HG03457 (cell line): ENCODE measurements around the gene PNLIP.

Experiments
- ATAC-seq: cut with Tn5 transposase; IDR thresholded peaks from one replicate; pipeline ENCODE4 v1.9.1; 2021; ENCODE audit warnings: moderate number of reproducible peaks; ENCODE audit not compliant: unreplicated experiment

The PNLIP gene

DNA sequence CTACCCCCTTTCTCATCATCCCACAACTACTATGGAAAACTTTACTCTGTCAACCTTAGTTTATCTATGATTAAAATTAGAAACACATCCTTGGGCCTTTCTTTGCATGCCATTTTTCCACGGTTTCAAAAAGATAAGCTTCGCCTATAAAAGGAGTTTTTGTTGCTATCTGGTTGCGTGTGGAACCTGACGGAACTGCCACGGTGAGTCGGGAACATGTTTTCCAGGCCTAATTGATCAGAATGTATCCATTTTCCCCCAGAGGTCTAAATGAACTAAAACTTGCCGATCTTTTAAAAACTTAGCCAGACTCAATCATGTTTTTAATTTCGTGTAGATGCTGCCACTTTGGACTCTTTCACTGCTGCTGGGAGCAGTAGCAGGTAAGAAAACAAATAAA is at the start of gene PNLIP:
Gene PNLIP (plus strand): TSS at position 176 of the 400 bp plus-strand sequence. CDS start 162 bp downstream, at position 338.
- no peak for ATAC-seq

DNA sequence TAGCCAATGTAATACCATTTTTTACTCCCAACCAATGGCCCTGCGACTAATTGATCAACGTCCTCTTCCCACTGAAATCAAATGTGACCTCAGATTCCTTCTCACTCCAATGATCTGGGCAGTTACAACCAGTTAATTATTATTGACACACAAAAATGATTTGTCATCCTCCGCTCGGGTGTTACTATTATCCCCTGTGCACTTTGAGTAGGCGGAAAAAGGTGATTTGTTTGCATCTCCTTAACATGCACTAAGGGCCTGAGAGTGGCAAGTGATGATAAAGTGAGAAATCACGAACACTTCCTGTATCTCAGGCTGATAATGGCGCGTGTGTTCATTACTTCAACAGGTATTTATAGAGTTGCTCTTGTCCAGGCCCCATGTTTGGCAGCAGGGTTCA is 40.9 kb upstream of the PNLIP start:
- ATAC-seq: no peak

GRCh38 chr10:116510565-116510964 is 35.2 kb upstream of the PNLIP start:
- no peak for ATAC-seq

DNA sequence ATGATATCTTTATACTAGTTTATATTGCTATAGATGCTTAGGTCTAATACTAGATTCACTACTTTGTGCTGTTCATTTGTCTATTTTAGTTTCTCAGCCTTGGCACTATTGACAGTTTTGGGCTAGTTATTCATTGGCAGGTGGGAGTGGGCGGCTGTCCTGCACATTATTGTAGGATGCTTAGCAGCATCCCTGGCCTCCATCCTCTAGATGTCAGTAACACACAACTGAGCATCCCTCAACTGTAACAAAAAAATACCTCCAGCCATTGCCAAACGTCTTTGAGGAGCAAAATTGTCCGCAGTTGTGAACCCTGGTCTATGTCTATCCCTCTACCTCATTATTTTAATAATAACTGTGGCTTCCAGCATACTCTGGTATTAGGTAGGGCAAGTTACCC is 34.4 kb upstream of the PNLIP start:
- ATAC-seq: no peak

GRCh38 chr10:116521424-116522290 is 24.1 kb upstream of the PNLIP start:
- ATAC-seq: peak; percentile 65

- ATAC-seq: no peak
Measured at GRCh38 chr10:116522803-116523381, 22.8 kb upstream of the PNLIP start.

GRCh38 chr10:116524736-116525135 is 21.0 kb upstream of the PNLIP start:
- no peak for ATAC-seq

DNA sequence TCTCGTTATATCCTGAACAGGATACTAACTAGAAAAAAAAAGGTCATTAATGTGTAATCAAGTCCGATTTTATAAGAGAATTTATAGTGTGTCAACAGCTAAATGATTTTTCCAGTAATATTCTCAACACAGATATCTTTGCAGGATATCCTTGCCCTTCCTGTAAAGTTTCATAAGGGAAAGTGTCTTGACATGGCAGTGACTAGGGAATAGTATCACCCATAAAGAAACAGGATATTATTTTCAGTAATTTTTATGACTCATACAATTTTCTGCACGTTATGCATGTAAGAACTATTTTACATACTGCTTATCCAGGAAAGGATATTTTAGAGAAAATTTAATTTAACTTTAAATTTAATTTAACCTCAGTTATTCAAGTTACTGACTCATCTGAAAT is 19.5 kb upstream of the PNLIP start:
- no peak for ATAC-seq

GRCh38 chr10:116536810-116537209 is 8.9 kb upstream of the PNLIP start:
- ATAC-seq: no peak

- no peak for ATAC-seq
Measured at GRCh38 chr10:116538456-116538855, 7.3 kb upstream of the PNLIP start.

GRCh38 chr10:116538992-116539391 is 6.7 kb upstream of the PNLIP start:
- ATAC-seq: no peak

DNA sequence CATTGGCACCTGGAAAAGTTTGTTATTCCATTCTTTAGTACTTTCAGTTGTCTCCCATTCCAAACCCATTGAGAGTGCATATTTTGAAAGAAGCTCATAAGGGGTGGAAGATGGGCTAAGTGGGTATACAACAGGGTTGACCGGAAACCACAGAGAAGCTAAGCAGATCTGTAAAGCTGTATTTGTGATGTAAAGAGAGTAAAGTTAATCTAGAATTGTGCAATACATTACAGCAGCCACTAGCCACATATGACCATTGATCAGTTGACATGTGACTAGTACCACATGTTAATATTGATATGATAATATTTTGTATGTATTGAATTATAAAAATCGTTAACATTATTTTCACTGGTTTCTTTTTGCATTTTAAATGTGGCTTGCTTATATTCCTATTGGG is 4.9 kb upstream of the PNLIP start:
- no peak for ATAC-seq

DNA sequence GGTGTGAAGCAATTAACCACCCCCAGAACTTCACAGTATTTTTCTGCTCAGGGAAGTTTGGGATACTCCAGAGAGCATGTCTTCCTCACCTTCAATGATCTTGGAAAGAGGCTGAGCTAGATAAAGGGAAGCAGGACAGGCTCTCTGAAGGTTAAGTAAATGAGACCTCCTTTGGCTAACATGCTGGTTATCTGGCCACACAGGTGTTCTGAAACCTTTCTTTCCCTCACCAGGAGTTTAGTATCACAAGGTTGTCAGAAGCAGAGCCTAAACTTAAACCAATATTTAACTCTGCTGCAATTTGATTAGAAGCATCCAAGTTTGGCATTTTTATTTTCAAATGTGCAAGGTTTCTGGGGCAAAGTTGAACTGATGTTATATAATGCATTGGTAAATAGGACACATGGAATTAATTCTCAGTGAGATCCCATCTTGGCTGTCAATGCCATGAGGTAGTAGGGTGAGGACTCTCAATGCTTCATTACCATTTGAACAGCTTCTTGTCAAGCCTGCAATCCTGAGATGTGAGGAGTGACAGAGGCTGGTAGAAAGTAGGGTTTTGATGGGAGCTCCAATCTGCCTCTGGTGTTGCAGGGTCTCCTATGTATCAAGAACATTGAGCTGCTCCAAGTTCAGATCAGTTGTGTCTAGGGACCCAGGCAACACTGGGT is 3.6 kb upstream of the PNLIP start:
- ATAC-seq: no peak

GRCh38 chr10:116545122-116545521 is 609 bp upstream of the PNLIP start:
- ATAC-seq: no peak

- ATAC-seq: no peak
Measured at GRCh38 chr10:116548301-116548700, 2.6 kb downstream of the PNLIP start.

- ATAC-seq: no peak
Measured at GRCh38 chr10:116553378-116553980, 7.7 kb downstream of the PNLIP start.

GRCh38 chr10:116554628-116555027 is 8.9 kb downstream of the PNLIP start:
- no peak for ATAC-seq

- no peak for ATAC-seq
Measured at GRCh38 chr10:116555880-116556279, 10.1 kb downstream of the PNLIP start.

DNA sequence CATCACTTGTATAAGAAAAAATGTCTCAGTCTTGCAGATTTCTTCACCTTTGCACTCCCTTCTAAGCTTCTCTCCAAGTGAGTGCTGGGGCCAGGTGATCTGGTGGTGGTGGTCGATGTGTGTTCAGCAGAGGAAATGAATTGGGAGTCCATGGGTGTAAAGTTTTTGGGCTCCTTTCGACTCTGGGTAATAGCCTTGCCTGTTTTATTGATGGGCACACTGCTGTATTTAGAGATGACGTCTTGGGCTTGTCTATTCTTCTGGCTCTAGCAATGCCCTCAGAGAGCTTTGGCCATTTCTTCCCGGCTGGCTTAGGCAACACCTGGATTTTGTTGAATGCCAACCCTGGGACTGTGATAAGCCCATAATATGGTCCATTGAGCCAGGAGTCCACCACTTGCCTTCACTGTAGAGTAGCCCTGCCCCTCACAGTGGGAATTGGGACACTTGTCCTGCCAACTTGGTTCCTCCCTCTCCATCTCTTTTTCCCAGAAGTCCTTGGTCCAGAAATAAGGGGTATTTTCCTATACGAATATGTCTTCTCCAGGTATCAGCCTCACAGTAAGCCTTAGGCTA is 11.7 kb downstream of the PNLIP start:
- ATAC-seq: no peak

- no peak for ATAC-seq
Measured at GRCh38 chr10:116565534-116565933, 19.8 kb downstream of the PNLIP start.

DNA sequence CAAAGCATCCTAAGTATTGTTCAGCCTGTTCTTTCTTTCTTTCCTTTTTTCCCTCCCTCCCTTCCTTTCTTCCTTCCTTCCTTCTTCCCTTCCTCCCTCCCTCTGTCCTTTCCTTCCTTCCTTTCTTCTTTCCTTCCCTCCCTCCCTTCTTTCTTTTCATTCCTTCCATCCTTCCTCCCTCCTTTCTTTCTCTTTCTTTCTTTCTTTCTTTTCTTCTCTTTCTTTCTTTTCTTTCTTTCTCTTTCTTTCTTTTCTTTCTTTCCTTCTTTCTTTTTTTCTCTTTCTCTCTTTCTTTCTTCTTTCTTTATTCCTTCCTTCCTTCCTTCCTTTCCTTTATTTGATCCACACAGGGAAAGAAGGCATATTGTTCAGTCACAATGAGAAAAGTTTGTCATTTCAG is 21.2 kb downstream of the PNLIP start:
- ATAC-seq: no peak
